CD8-positive, alpha-beta memory T cell (primary cell): ENCODE data around the gene OPTC. TPM values are rescaled to one million over a fixed set of nuclear protein-coding genes. Genes with fewer than 3 reads are reported as not detected.

Experiments used
- CTCF ChIA-PET: fragments of 350-600 bp; sonication (Branson Sonifier 250); formaldehyde crosslinking; loops from one replicate; lab custom pipeline; 2021; ENCODE audit warnings: antibody characterized with exemption; lab: Charles Lee
- POLR2A ChIA-PET: fragments of 350-600 bp; sonication (Branson Sonifier 250); formaldehyde crosslinking; loops from one replicate; lab custom pipeline; 2021; ENCODE audit warnings: antibody characterized with exemption; lab: Charles Lee
- DNase-seq, 5 donors: peaks; one replicate each; pipeline versions ENCODE4 v3.0.0 to v3.0.0-alpha.2; 2020 to 2022; ENCODE audit warnings: mixed read lengths in 1 of 5
- H3K27ac ChIP-seq: one replicate; pipeline ENCODE4 v1.7.0; 2013; ENCODE audit warnings: low read depth, mild to moderate bottlenecking, low read length, moderate library complexity
- H3K27me3 ChIP-seq: 2 replicates; pipeline ENCODE4 v1.7.0; 2013; ENCODE audit warnings: low read length, mild to moderate bottlenecking; ENCODE audit not compliant: insufficient read depth, poor library complexity, severe bottlenecking
- H3K36me3 ChIP-seq: 2 replicates; pipeline ENCODE4 v1.7.0; 2013; ENCODE audit warnings: mild to moderate bottlenecking, low read length, moderate library complexity; ENCODE audit not compliant: insufficient read depth
- H3K4me1 ChIP-seq: 2 replicates; pipeline ENCODE4 v1.7.0; 2013; ENCODE audit warnings: mild to moderate bottlenecking, low read length, moderate library complexity; ENCODE audit not compliant: insufficient read depth
- H3K4me3 ChIP-seq: 2 replicates; pipeline ENCODE4 v1.7.0; 2013; ENCODE audit warnings: mild to moderate bottlenecking, low read length
- H3K9me3 ChIP-seq: 2 replicates; pipeline ENCODE4 v1.7.0; 2013; ENCODE audit warnings: mild to moderate bottlenecking, low read length
- H3K27ac Mint-ChIP-seq, 8 donors: one replicate each; pipeline ENCODE4 v1.8.0; 2020 to 2021; ENCODE audit warnings: mixed read lengths in 8 of 8, mild to moderate bottlenecking in 6 of 8, inconsistent platforms in 3 of 8, moderate library complexity in 3 of 8
- H3K27me3 Mint-ChIP-seq, 2 donors: one replicate each; pipeline ENCODE4 v1.8.0; 2020 to 2021; ENCODE audit warnings: mixed read lengths in 2 of 2, mild to moderate bottlenecking in 1 of 2, moderate library complexity in 1 of 2
- H3K36me3 Mint-ChIP-seq, 3 donors: one replicate each; pipeline ENCODE4 v1.8.0; 2020 to 2021; ENCODE audit warnings: mixed read lengths in 3 of 3, inconsistent platforms in 1 of 3, mild to moderate bottlenecking in 1 of 3
- H3K4me1 Mint-ChIP-seq, 3 donors: one replicate each; pipeline ENCODE4 v1.8.0; 2020 to 2021; ENCODE audit warnings: mixed read lengths in 3 of 3, inconsistent platforms in 1 of 3, mild to moderate bottlenecking in 1 of 3
- H3K4me3 Mint-ChIP-seq, 7 donors: one replicate each; pipeline ENCODE4 v1.8.0; 2020 to 2021; ENCODE audit warnings: mixed read lengths in 7 of 7, mild to moderate bottlenecking in 6 of 7, moderate library complexity in 4 of 7, inconsistent platforms in 2 of 7
- H3K9me3 Mint-ChIP-seq, 5 donors: one replicate each; pipeline ENCODE4 v1.8.0; 2020 to 2022; ENCODE audit warnings: mixed read lengths in 5 of 5, mild to moderate bottlenecking in 3 of 5, moderate library complexity in 2 of 5, inconsistent platforms in 1 of 5
- polyA plus RNA-seq: library from polyadenylated mRNA; unstranded; fragments of 300-500 nt; fragmentation: Illumina TruSeq; gene quantifications from one replicate; pipeline ENCODE4 v1.2.3, GENCODE V29; 2021
- total RNA-seq, 2 experiments: library from RNA; stranded (reverse); gene quantifications; one replicate each; pipeline ENCODE4 v1.2.3, GENCODE V29; 2021

OPTC gene
- total and polyA plus RNA-seq, 3 experiments from 2014 or later, result not detected

- Mint-ChIP-seq H3K9me3 (no peaks in the 10 kb centered on the region), H3K4me3 (peak overlapping the region in 1 of 7 donors; percentile 79), H3K27ac (no peak overlapping the region), H3K36me3 (no peaks in the 10 kb centered on the region), H3K27me3 (peaks cover 1 to 11% of the 10 kb centered on the region in 2 donors), H3K4me1 (no peaks in the 10 kb centered on the region)
- no peak for DNase-seq
- Histone ChIP-seq H3K27ac (no peak overlapping the region), H3K4me1 (no peaks in the 10 kb centered on the region), H3K36me3 (no peaks in the 10 kb centered on the region), H3K4me3 (no peak overlapping the region), H3K27me3 (no peaks in the 10 kb centered on the region), H3K9me3 (no peaks in the 10 kb centered on the region)
- POLR2A ChIA-PET, result no interaction called here
- CTCF ChIA-PET, result interaction anchor here (1.0 to 1.7 kb wide), 2 partner anchors 18 to 67 kb away, joined by 4 to 5 read pairs; no protein-coding TSS in a partner anchor
Measured at GRCh38 chr1:203555076-203555475, 61.1 kb downstream of the OPTC start.

GRCh38 chr1:203555511-203556046, 61.6 kb downstream of the OPTC start:
- H3K9me3 ChIP-seq, result no peaks in the 10 kb centered on the region
- Mint-ChIP-seq H3K27me3 (peaks cover 1 to 11% of the 10 kb centered on the region in 2 donors), H3K36me3 (no peaks in the 10 kb centered on the region), H3K4me3 (no peak overlapping the region), H3K9me3 (no peaks in the 10 kb centered on the region), H3K4me1 (no peaks in the 10 kb centered on the region), H3K27ac (no peak overlapping the region)
- H3K4me3 ChIP-seq, result no peak overlapping the region
- no peaks in the 10 kb centered on the region for H3K36me3 ChIP-seq
- no peak for DNase-seq
- H3K27me3 ChIP-seq, result no peaks in the 10 kb centered on the region
- H3K4me1 ChIP-seq, result no peaks in the 10 kb centered on the region
- ChIA-PET POLR2A (no interaction called here), CTCF (interaction anchor here (1.7 kb wide), 1 partner anchor 68 kb away, joined by 5 read pairs; no protein-coding TSS in a partner anchor)
- no peak overlapping the region for H3K27ac ChIP-seq

GRCh38 chr1:203556047-203556851, 62.3 kb downstream of the OPTC start:
- POLR2A ChIA-PET, result no interaction called here

GRCh38 chr1:203557390-203557789, 63.4 kb downstream of the OPTC start:
- CTCF ChIA-PET, result no interaction called here
- Mint-ChIP-seq H3K4me1 (no peaks in the 10 kb centered on the region), H3K4me3 (no peak overlapping the region), H3K27me3 (peaks cover 3 to 11% of the 10 kb centered on the region in 2 donors), H3K27ac (peak overlapping the region in 1 of 8 donors; percentile 90), H3K9me3 (no peaks in the 10 kb centered on the region), H3K36me3 (no peaks in the 10 kb centered on the region)
- Histone ChIP-seq H3K27me3 (no peaks in the 10 kb centered on the region), H3K4me3 (no peak overlapping the region), H3K9me3 (no peaks in the 10 kb centered on the region), H3K27ac (no peak overlapping the region), H3K36me3 (no peaks in the 10 kb centered on the region), H3K4me1 (no peaks in the 10 kb centered on the region)
- no peak for DNase-seq
- POLR2A ChIA-PET, result no interaction called here

More at GRCh38 chr1:203556047-203556851, 62.3 kb downstream of the OPTC start:
- CTCF ChIA-PET, result interaction anchor here (1.7 kb wide), 1 partner anchor 69 kb away, joined by 5 read pairs; no protein-coding TSS in a partner anchor
- no peaks in the 10 kb centered on the region for H3K4me1 Mint-ChIP-seq
- H3K36me3 Mint-ChIP-seq, result no peaks in the 10 kb centered on the region
- no peaks in the 10 kb centered on the region for H3K4me1 ChIP-seq
- H3K9me3 Mint-ChIP-seq, result no peaks in the 10 kb centered on the region
- H3K27me3 Mint-ChIP-seq, result peaks cover 3 to 11% of the 10 kb centered on the region in 2 donors
- H3K4me3 ChIP-seq, result no peak overlapping the region
- no peak overlapping the region for H3K27ac ChIP-seq
- no peaks in the 10 kb centered on the region for H3K36me3 ChIP-seq
- DNase-seq, result no peak
- H3K27ac Mint-ChIP-seq, result no peak overlapping the region
- H3K9me3 ChIP-seq, result no peaks in the 10 kb centered on the region
- H3K27me3 ChIP-seq, result no peaks in the 10 kb centered on the region
- H3K4me3 Mint-ChIP-seq, result no peak overlapping the region

- no peak for DNase-seq
Measured at GRCh38 chr1:203558064-203558760, 64.3 kb downstream of the OPTC start.

More at GRCh38 chr1:203558064-203558760, 64.3 kb downstream of the OPTC start:
- H3K4me3 Mint-ChIP-seq, result no peak overlapping the region
- Histone ChIP-seq H3K4me1 (no peaks in the 10 kb centered on the region), H3K27ac (no peak overlapping the region), H3K9me3 (no peaks in the 10 kb centered on the region), H3K36me3 (no peaks in the 10 kb centered on the region), H3K4me3 (no peak overlapping the region), H3K27me3 (no peaks in the 10 kb centered on the region)
- ChIA-PET POLR2A (interaction anchor here (0.7 kb wide), 1 partner anchor 370 kb away, joined by 3 read pairs; no protein-coding TSS in a partner anchor), CTCF (interaction anchor here (0.6 kb wide), 1 partner anchor 79 kb away, joined by 3 read pairs; no protein-coding TSS in a partner anchor)
- H3K36me3 Mint-ChIP-seq, result no peaks in the 10 kb centered on the region
- H3K4me1 Mint-ChIP-seq, result no peaks in the 10 kb centered on the region
- H3K27me3 Mint-ChIP-seq, result peaks cover 3 to 11% of the 10 kb centered on the region in 2 donors
- H3K27ac Mint-ChIP-seq, result no peak overlapping the region
- H3K9me3 Mint-ChIP-seq, result no peaks in the 10 kb centered on the region

Other genes with a start within 250 kb of the OPTC start
- gene BTG2, start 188.6 kb upstream of the OPTC start, total RNA-seq, result 100 to 1,000 TPM in 1 of 2 experiments, 10 to 100 TPM in 1; 97.8 to 102 TPM
- gene BTG2, start 188.6 kb upstream of the OPTC start, polyA plus RNA-seq, result 138 TPM
- gene FMOD, start 143.0 kb upstream of the OPTC start, total RNA-seq, result 1 to 10 TPM in 1 of 2 experiments, under 1 TPM in 1; 0.51 to 1.2 TPM
- gene FMOD, start 143.0 kb upstream of the OPTC start, polyA plus RNA-seq, result not detected
- not detected for gene PRELP, start 18.3 kb upstream of the OPTC start, total RNA-seq
- gene PRELP, start 18.3 kb upstream of the OPTC start, polyA plus RNA-seq, result not detected
- 10 to 100 TPM; 26.8 to 28.9 TPM for gene ATP2B4, start 132.7 kb downstream of the OPTC start, total RNA-seq
- gene ATP2B4, start 132.7 kb downstream of the OPTC start, polyA plus RNA-seq, result 37.7 TPM